Spleen (tissue), 11 donors: ENCODE measurements around the gene FMN2. TPM values are rescaled to one million over a fixed set of nuclear protein-coding genes. Genes with fewer than 3 reads are reported as not detected.
"Not testable (repeated sequence)": the region's sequence is repeated elsewhere in the genome, so short reads cannot be mapped to it uniquely, and the experiment has no call there.

Experiments used
- DNase-seq: peaks from one replicate; pipeline ENCODE4 v3.0.0-alpha.2; 2020
- H3K27ac ChIP-seq, 8 donors: fragments of 200-600 bp; sonication (generic) in 7 of 8; 1 replicate in 4 of 8; 2 replicates in 4 of 8; pipeline versions ENCODE4 v1.5.0 to v1.8.0; 2016 to 2021; ENCODE audit warnings: inconsistent platforms in 4 of 8, mild to moderate bottlenecking in 4 of 8, moderate library complexity in 1 of 8
- H3K27me3 ChIP-seq, 7 donors: fragments of 200-600 bp; sonication (generic) in 6 of 7; replicated peaks in 1 of 7; 1 replicate in 4 of 7; 2 replicates in 3 of 7; pipeline versions ENCODE4 v1.5.0 to v1.8.0; 2016 to 2021; ENCODE audit warnings: inconsistent platforms in 3 of 7, mild to moderate bottlenecking in 1 of 7
- H3K36me3 ChIP-seq, 6 donors: fragments of 200-600 bp; sonication (generic) in 5 of 6; 1 replicate in 4 of 6; 2 replicates in 2 of 6; pipeline versions ENCODE4 v1.5.0 to v1.8.0; 2016 to 2021; ENCODE audit warnings: inconsistent platforms in 2 of 6
- H3K4me1 ChIP-seq, 6 donors: fragments of 200-600 bp; sonication (generic) in 5 of 6; 1 replicate in 3 of 6; 2 replicates in 3 of 6; pipeline versions ENCODE4 v1.5.0 to v1.8.0; 2016 to 2021; ENCODE audit warnings: inconsistent platforms in 3 of 6
- H3K4me3 ChIP-seq, 8 donors: fragments of 200-600 bp; sonication (generic) in 7 of 8; 1 replicate in 4 of 8; 2 replicates in 4 of 8; pipeline versions ENCODE4 v1.5.0 to v1.8.0; 2016 to 2021; ENCODE audit warnings: inconsistent platforms in 4 of 8, mild to moderate bottlenecking in 4 of 8, moderate library complexity in 2 of 8
- H3K9me3 ChIP-seq, 8 donors: fragments of 200-600 bp; sonication (generic) in 7 of 8; 1 replicate in 4 of 8; 2 replicates in 4 of 8; pipeline versions ENCODE4 v1.5.0 to v1.8.0; 2016 to 2021; ENCODE audit warnings: inconsistent platforms in 4 of 8
- CTCF ChIP-seq, 11 experiments: fragments of 200-600 bp in 7 of 11; fragments of 450-650 bp in 4 of 11; sonication (generic) in 4 of 11; IDR thresholded peaks in 8 of 11; conservative IDR thresholded peaks in 3 of 11; 1 replicate in 7 of 11; 2 replicates in 4 of 11; pipeline versions ENCODE4 v1.4.0 to v1.8.0; 2016 to 2021; ENCODE audit warnings: antibody characterized with exemption in 11 of 11, inconsistent platforms in 4 of 11, mild to moderate bottlenecking in 1 of 11
- POLR2A ChIP-seq, 3 donors: fragments of 450-650 bp; IDR thresholded peaks; one replicate each; pipeline ENCODE4 v1.5.1; 2017; ENCODE audit warnings: antibody characterized with exemption in 3 of 3, mild to moderate bottlenecking in 1 of 3
- POLR2AphosphoS5 ChIP-seq, 3 donors: sonication (generic); formaldehyde crosslinking; IDR thresholded peaks; one replicate each; pipeline ENCODE4 v1.5.1; 2017; ENCODE audit warnings: antibody characterized with exemption in 3 of 3
- WGBS, 5 donors: extraction: QIAGEN DNeasy Blood & Tissue Kit in 3 of 5; methylation state at CpG; one replicate each; pipeline versions ENCODE4 v1.1.5 to v1.1.7; 2013 to 2018; 5-methylcytosine and 5-hydroxymethylcytosine counted together
- intact Hi-C: fragments of 100-400 bp; cut with DNase I; formaldehyde crosslinking; loops from one replicate; pipeline ENCODE4 v1.15.0; 2023; ENCODE audit warnings: low total_unique reads
- polyA plus RNA-seq, 3 donors: library from polyadenylated mRNA; stranded (reverse); fragments of 200-250 nt; gene quantifications; one replicate each; pipeline ENCODE4 v1.2.1, GENCODE V29; 2013
- total RNA-seq, 7 donors: library from RNA; depleted of rRNA in 3 of 7; stranded (reverse); fragments of >200 nt in 3 of 7; fragmentation: NEBNext Ultra II Directional in 4 of 7; extraction: Animal tissue kit (Norgen Biotek cat#: 25700) in 4 of 7; gene quantifications; one replicate each; pipeline versions ENCODE4 v1.1.0 to v1.2.1, GENCODE V29; 2016 to 2021
- donor health status: healthy with polysubstance abuse.
- donor health status: DM: no; HTN: no; CAD: no; lungs with moderate emphysema.
- donor health status: DM: no; HTN: no; CAD: no.
- donor health status: Bipolar disorder and iron deficiency.
- donor health status: healthy.
- donor health status: DM: no; HTN: no; CAD: no.
- donor health status: DM: yes; HTN: yes; CAD: no.

FMN2 gene
- total and polyA plus RNA-seq, 10 donors = 0.04 to 0.24 (median 0.12) TPM; not detected in 6

- Histone ChIP-seq H3K27ac (no peak overlapping the region), H3K36me3 (no peaks in the 10 kb centered on the region), H3K4me1 (no peaks in the 10 kb centered on the region), H3K27me3 (no peaks in the 10 kb centered on the region), H3K9me3 (peaks cover 0 to 27% (median 17%) of the 10 kb centered on the region in 8 donors), H3K4me3 (no peak overlapping the region)
- 74 to 79% (median 76%) methylated on average over 5 of the region's 5 CpGs for WGBS, 5 donors
- intact Hi-C loops = no loop called here
- TF ChIP-seq CTCF (IDR thresholded peaks at IDR 0.05 in 8 of 11, conservative IDR thresholded peaks at IDR 0.05 in 3 of 11) (no peak), POLR2A (IDR thresholded peaks at IDR 0.05) (no peak), POLR2AphosphoS5 (IDR thresholded peaks at IDR 0.05) (no peak)
- no peak for DNase-seq
Observed at GRCh38 chr1:240274569-240274968, 182.9 kb downstream of the FMN2 start.

DNA sequence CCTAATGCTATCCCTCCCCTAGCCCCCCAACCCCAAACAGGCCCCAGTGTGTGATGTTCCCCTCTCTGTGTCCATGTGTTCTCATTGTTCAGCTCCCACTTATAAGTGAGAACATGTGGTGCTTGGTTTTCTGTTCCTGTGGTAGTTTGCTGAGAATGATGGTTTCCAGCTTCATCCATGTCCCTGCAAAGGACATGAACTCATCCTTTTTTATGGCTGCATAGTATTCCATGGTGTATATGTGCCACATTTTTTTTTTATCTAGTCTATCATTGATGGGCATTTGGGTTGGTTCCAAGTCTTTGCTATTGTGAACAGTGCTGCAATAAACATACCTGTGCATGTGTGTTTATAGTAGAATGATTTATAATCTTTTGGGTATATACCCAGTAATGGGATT lies 183.5 kb downstream of the FMN2 start:
- not testable (repeated sequence) for H3K27me3 ChIP-seq, H3K4me3 ChIP-seq

GRCh38 chr1:240278082-240278481 lies 186.4 kb downstream of the FMN2 start:
- no peak for TF ChIP-seq POLR2A (IDR thresholded peaks at IDR 0.05)
- no peak for TF ChIP-seq POLR2AphosphoS5 (IDR thresholded peaks at IDR 0.05)
- no peak for TF ChIP-seq CTCF (IDR thresholded peaks at IDR 0.05 in 8 of 11, conservative IDR thresholded peaks at IDR 0.05 in 3 of 11)
- Histone ChIP-seq H3K36me3 (no peaks in the 10 kb centered on the region), H3K27me3 (no peaks in the 10 kb centered on the region), H3K9me3 (peaks cover 0 to 14% (median 8%) of the 10 kb centered on the region in 8 donors), H3K27ac (no peak overlapping the region), H3K4me3 (no peak overlapping the region), H3K4me1 (no peaks in the 10 kb centered on the region)
- DNase-seq = no peak
- WGBS, 5 donors = 67 to 81% (median 75%) methylated on average over 6 of the region's 6 CpGs
- intact Hi-C loops = no loop called here

More for the DNA sequence above, 183.5 kb downstream of the FMN2 start:
- H3K36me3 ChIP-seq, H3K27ac ChIP-seq, H3K4me1 ChIP-seq, intact Hi-C loops, DNase-seq: not testable (repeated sequence)
- H3K9me3 ChIP-seq = peaks cover 0 to 20% (median 11%) of the 10 kb centered on the region in 8 donors

DNA sequence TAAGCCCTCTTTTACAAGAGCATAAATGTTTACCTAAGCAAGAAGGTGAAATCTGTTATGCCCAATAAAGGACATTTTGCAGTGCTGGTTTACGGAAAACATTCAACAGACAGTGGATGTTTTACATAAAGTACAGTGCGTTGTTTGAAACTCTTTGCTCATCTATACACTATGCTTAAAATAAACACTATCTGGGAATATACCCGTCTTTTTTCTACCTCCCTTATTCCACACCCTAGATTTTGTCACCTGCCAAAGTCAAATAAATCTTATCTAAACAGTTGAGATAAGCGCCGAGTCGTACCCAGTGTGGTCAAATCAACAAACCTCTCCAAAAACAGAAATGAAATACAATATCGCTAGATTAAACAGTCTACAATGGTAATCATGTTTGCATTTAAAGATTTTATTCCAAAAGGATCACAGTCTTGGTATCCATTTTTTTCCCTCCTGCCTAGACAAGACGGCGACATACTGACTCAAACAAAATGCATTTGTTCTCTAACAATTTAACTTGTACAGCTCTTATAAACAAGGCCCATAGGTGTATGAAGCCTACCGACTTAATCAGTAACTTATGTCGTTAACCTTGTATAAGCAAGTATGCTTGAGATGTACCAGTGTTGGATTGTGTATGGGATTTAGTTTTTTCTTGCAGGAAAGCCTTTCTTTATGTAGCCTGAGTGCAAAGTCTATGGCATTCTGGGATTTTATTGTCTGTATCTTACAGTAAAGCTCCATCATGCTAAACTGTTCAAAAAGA lies 189.1 kb downstream of the FMN2 start:
- WGBS, 5 donors = 80 to 87% (median 83%) methylated on average over 11 of the region's 11 CpGs
- H3K36me3 ChIP-seq = no peaks in the 10 kb centered on the region

More for the DNA sequence above, 189.1 kb downstream of the FMN2 start:
- no peaks in the 10 kb centered on the region for H3K4me1 ChIP-seq
- H3K9me3 ChIP-seq = peaks cover 0 to 8% (median 2%) of the 10 kb centered on the region in 8 donors
- intact Hi-C loops = no loop called here
- H3K4me3 ChIP-seq = no peak overlapping the region
- TF ChIP-seq POLR2A (IDR thresholded peaks at IDR 0.05) (no peak), CTCF (IDR thresholded peaks at IDR 0.05 in 8 of 11, conservative IDR thresholded peaks at IDR 0.05 in 3 of 11) (no peak), POLR2AphosphoS5 (IDR thresholded peaks at IDR 0.05) (no peak)
- DNase-seq = no peak
- no peak overlapping the region for H3K27ac ChIP-seq
- no peaks in the 10 kb centered on the region for H3K27me3 ChIP-seq
